Keratinocyte (primary cell): ENCODE measurements around the gene STIM1. TPM values are rescaled to one million over a fixed set of nuclear protein-coding genes. Genes with fewer than 3 reads are reported as not detected.

Experiments
- DNase-seq: peaks from one replicate; pipeline ENCODE4 v3.0.0-alpha.2; 2011; ENCODE audit warnings: low read depth, missing footprints, low spot score
- FAIRE-seq: peaks from 2 replicates; lab custom pipeline; 2011; peaks lifted over from hg19 to GRCh38; lab: Jason Lieb, UNC
- H2AFZ ChIP-seq: 2 replicates; pipeline ENCODE4 v1.6.0; 2012; ENCODE audit warnings: low read length, control low read depth, inconsistent platforms; ENCODE audit not compliant: control insufficient read depth
- H3K27ac ChIP-seq: 2 replicates; pipeline ENCODE4 v1.5.1; 2011; ENCODE audit warnings: low read length; ENCODE audit not compliant: control insufficient read depth, insufficient read depth
- H3K27me3 ChIP-seq: 3 replicates; pipeline ENCODE4 v1.6.0; 2011; ENCODE audit warnings: low read length; ENCODE audit not compliant: control insufficient read depth, insufficient read depth; ENCODE audit errors: extremely low read depth
- H3K36me3 ChIP-seq, 2 experiments: 2 replicates in 1 of 2; 3 replicates in 1 of 2; pipeline ENCODE4 v1.5.1; 2011; ENCODE audit warnings: low read length in 2 of 2, mild to moderate bottlenecking in 1 of 2; ENCODE audit not compliant: control insufficient read depth in 2 of 2, insufficient read depth in 2 of 2; ENCODE audit errors: extremely low read depth in 1 of 2
- H3K4me1 ChIP-seq: 3 replicates; pipeline ENCODE4 v1.5.1; 2011; ENCODE audit warnings: low read length; ENCODE audit not compliant: control insufficient read depth, insufficient read depth; ENCODE audit errors: extremely low read depth
- H3K4me2 ChIP-seq: 3 replicates; pipeline ENCODE4 v1.6.0; 2011; ENCODE audit warnings: low read depth, low read length; ENCODE audit not compliant: control insufficient read depth, insufficient read depth; ENCODE audit errors: extremely low read depth
- H3K4me3 ChIP-seq, 3 experiments: fragments of 200-600 bp in 1 of 3; sonication (generic) in 1 of 3; 2 replicates in 2 of 3; 3 replicates in 1 of 3; pipeline ENCODE4 v1.5.1; 2011 to 2016; ENCODE audit warnings: low read length in 3 of 3, mild to moderate bottlenecking in 3 of 3, control low read depth in 2 of 3, inconsistent platforms in 1 of 3, low read depth in 1 of 3, mixed read lengths in 1 of 3, mixed run types in 1 of 3, moderate library complexity in 1 of 3; ENCODE audit not compliant: control insufficient read depth in 2 of 3, insufficient read depth in 2 of 3; ENCODE audit errors: extremely low read depth in 1 of 3
- H3K79me2 ChIP-seq: 2 replicates; pipeline ENCODE4 v1.6.0; 2012; ENCODE audit warnings: low read length; ENCODE audit not compliant: control insufficient read depth, insufficient read depth
- H3K9ac ChIP-seq: 3 replicates; pipeline ENCODE4 v1.6.0; 2011; ENCODE audit warnings: low read length; ENCODE audit not compliant: control insufficient read depth, insufficient read depth; ENCODE audit errors: extremely low read depth
- H3K9me1 ChIP-seq: 3 replicates; pipeline ENCODE4 v1.6.0; 2011; ENCODE audit warnings: low read length; ENCODE audit not compliant: control insufficient read depth, insufficient read depth; ENCODE audit errors: extremely low read depth
- H3K9me3 ChIP-seq: 2 replicates; pipeline ENCODE4 v1.5.1; 2012; ENCODE audit warnings: low read depth, low read length; ENCODE audit not compliant: control insufficient read depth
- H4K20me1 ChIP-seq: 3 replicates; pipeline ENCODE4 v1.6.0; 2011; ENCODE audit warnings: low read length; ENCODE audit not compliant: control insufficient read depth, insufficient read depth; ENCODE audit errors: extremely low read depth
- CTCF ChIP-seq, 3 experiments: IDR thresholded peaks in 1 of 3; conservative IDR thresholded peaks in 1 of 3; optimal IDR thresholded peaks in 1 of 3; 2 replicates in 2 of 3; 3 replicates in 1 of 3; pipeline versions ENCODE3 to v1.5.1; 2011; ENCODE audit warnings: low read length in 3 of 3, mild to moderate bottlenecking in 3 of 3, moderate library complexity in 2 of 3, control low read depth in 1 of 3, inconsistent platforms in 1 of 3; ENCODE audit not compliant: insufficient read depth in 2 of 3; ENCODE audit errors: extremely low read depth in 1 of 3
- EZH2 ChIP-seq: IDR thresholded peaks from one replicate; pipeline ENCODE4 v1.6.1; 2012; ENCODE audit warnings: inconsistent platforms, mild to moderate bottlenecking, low read length, moderate library complexity
- dilution Hi-C: fragments of 300-500 bp; cut with MboI; formaldehyde crosslinking; loops from one replicate; pipeline ENCODE4 v1.7.0; 2020; ENCODE audit warnings: low sequenced_read_pairs; ENCODE audit not compliant: extremely low pct_ligation_motif_present
- polyA plus RNA-seq, 5 experiments: library from polyadenylated mRNA; depleted of rRNA in 3 of 5; stranded (reverse) in 3 of 5; stranded (forward) in 1 of 5; unstranded in 1 of 5; fragments of >200 nt; gene quantifications; 1 replicate in 1 of 5; 2 replicates in 3 of 5; 3 replicates in 1 of 5; pipeline versions ENCODE4 v1.2.1 to v1.2.3, GENCODE V29; 2011 to 2012; ENCODE audit warnings: missing spikeins in 2 of 5, low read depth in 1 of 5, low replicate concordance in 1 of 5

STIM1 gene
- polyA plus RNA-seq, 1 donor (not counting 4 experiments of a cell fraction or from before 2014, with no cell fraction given) = 23.7 TPM

DNA sequence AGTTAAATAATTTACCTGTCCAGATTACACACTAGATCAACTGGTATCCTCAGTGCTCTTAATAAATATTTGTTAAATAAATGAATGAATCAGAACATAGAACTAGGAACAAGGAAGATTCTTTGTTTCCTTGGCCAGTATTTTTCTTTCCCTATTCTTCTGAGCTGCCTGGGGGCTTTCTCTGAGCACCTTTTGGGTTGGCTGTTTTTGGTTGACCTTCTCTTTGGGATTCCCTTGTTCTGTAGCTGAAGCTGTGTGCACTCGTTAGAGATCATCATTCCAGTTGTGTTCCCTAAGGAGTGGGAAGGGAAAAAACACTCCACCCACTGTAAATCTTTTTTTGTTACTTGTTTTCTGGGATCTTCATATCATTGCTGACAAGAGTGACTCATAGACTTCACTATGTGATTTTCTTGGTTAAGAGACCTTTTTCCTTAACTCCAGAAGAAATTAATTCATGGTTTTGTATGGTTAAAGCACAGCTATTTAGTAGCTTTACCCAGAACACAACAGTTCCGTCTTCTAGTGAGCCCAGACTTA, 84.3 kb downstream of the STIM1 start:
- Histone ChIP-seq H3K36me3 (no peaks in the 10 kb centered on the region), H3K27ac (no peak overlapping the region), H3K4me2 (no peak overlapping the region), H3K27me3 (no peaks in the 10 kb centered on the region), H2AFZ (no peak overlapping the region), H3K4me3 (no peak overlapping the region), H3K9ac (no peak overlapping the region), H3K9me3 (no peaks in the 10 kb centered on the region), H3K79me2 (peaks cover 13% of the 10 kb centered on the region), H3K4me1 (peaks cover 13% of the 10 kb centered on the region), H4K20me1 (peaks cover 3% of the 10 kb centered on the region), H3K9me1 (peaks cover 2% of the 10 kb centered on the region)
- dilution Hi-C loops = no loop called here
- TF ChIP-seq CTCF (optimal IDR thresholded peaks at IDR 0.05 in 1 of 3, IDR thresholded peaks at IDR 0.05 in 1 of 3, conservative IDR thresholded peaks at IDR 0.05 in 1 of 3; ENCODE audit: extremely low read depth in 1 of 3, insufficient read depth in 2 of 3, low read length in 3 of 3) = no peak
- TF ChIP-seq EZH2 = no peak
- DNase-seq (no peak), FAIRE-seq (no peak)

GRCh38 chr11:3942160-3942955, 86.9 kb downstream of the STIM1 start:
- Histone ChIP-seq H3K79me2 (peaks cover 16% of the 10 kb centered on the region), H3K9me3 (no peaks in the 10 kb centered on the region), H3K4me1 (peaks cover 18% of the 10 kb centered on the region), H3K9me1 (peaks cover 2% of the 10 kb centered on the region), H2AFZ (no peak overlapping the region), H3K36me3 (peaks cover 0 to 3% of the 10 kb centered on the region in 2 experiments), H3K4me2 (no peak overlapping the region), H3K9ac (no peak overlapping the region), H3K27ac (no peak overlapping the region), H4K20me1 (peaks cover 3% of the 10 kb centered on the region), H3K27me3 (no peaks in the 10 kb centered on the region), H3K4me3 (no peak overlapping the region)
- no peak for FAIRE-seq
- TF ChIP-seq CTCF (optimal IDR thresholded peaks at IDR 0.05 in 1 of 3, IDR thresholded peaks at IDR 0.05 in 1 of 3, conservative IDR thresholded peaks at IDR 0.05 in 1 of 3; ENCODE audit: extremely low read depth in 1 of 3, insufficient read depth in 2 of 3, low read length in 3 of 3) (no peak), EZH2 (no peak)
- DNase-seq = no peak
- dilution Hi-C loops = no loop called here
